Measurements from ENCODE around the gene MCM3AP.
"Not testable (repeated sequence)": the region's sequence is repeated elsewhere in the genome, so short reads cannot be mapped to it uniquely, and the experiment has no call there.

The MCM3AP gene

GRCh38 chr21:46268371-46268770, 17.0 kb downstream of the MCM3AP start:
- no peak for DNase-seq

DNA sequence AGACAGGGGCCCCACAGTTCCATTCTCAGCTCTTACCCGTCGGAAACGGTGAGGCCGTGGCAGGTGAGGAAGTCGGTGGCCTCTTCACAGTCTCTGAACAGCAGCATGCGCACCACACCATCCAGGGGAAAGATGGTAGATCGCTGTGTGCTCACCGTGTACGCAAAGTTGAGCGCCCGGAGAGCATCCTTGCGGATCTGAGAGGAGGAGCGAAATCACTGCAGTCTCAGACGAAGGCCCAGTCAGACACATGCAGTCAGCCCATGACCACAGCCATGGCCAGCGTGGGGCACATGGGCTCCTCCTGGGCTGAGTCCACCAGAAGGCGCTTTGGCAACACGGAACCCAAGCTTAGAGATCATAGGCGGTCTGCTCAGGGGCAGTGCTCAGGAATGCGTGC, 18.5 kb downstream of the MCM3AP start:
- no peak for DNase-seq

DNA sequence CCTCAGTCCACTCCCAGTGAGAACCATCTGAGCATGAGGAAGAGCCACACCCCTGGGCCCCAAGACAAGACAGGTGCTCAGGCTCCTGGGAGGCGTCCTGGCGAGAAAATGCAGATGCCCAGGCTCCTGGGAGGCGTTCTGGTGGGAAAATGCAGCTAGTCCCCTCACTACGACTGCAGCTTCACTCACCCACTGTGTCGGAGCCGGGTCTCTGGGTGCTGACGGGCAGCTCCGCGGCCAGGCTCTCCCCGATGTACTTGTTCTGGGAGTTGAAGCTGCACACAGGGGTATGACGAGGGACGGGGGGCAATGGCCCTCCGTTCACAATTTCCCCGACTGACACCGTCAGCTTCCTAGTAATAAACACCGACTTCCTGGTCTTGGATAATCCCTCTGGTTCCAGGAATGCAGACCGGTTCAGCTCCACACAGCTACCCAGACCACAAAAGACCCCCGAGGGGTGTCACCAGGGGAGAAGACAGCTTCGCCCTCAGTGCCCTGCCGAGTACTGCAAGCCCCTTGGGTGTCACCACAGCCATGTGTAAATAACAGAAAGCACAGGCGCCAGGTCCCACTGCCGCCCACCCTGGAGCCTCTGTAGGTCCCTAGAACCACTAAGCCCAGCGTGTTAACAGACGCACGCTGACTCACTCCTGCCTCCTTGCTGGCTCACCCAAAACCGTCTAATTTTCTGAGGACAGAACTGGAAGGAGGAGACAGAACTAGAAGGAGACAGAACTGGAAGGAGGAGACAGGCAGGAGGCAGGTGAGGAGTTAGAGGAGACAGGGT, 19.5 kb downstream of the MCM3AP start:
- DNase-seq, result no peak

GRCh38 chr21:46264690-46265144, 20.7 kb downstream of the MCM3AP start:
- no peak for DNase-seq

- DNase-seq, result no peak
Observed at GRCh38 chr21:46264046-46264689, 21.2 kb downstream of the MCM3AP start.

DNA sequence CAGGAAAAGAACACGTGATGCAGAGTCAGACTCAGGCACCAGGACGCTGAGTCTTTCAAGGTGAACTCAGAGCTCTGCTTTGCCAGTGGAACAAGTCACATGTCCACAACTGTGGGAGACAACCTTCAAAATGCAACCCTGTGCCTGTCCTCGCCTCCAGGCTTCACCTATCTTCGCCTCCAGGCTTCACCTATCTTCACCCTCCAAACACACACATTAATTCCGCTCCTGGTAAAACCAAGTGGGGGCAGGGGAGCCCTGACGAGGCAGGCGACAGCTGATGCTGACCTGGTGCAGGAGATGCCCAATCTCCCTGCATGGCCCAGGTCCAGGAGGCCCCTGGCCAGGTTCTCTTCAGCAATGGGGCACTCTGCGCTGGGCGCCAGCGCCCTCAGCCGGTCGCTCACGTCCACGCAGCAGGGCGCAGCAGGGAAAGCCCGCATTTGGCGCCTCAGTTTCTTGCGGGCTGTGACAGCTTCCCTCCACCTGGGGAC, 28.9 kb downstream of the MCM3AP start:
- no peak for DNase-seq

GRCh38 chr21:46255758-46256337, 29.6 kb downstream of the MCM3AP start:
- no peak for DNase-seq

DNA sequence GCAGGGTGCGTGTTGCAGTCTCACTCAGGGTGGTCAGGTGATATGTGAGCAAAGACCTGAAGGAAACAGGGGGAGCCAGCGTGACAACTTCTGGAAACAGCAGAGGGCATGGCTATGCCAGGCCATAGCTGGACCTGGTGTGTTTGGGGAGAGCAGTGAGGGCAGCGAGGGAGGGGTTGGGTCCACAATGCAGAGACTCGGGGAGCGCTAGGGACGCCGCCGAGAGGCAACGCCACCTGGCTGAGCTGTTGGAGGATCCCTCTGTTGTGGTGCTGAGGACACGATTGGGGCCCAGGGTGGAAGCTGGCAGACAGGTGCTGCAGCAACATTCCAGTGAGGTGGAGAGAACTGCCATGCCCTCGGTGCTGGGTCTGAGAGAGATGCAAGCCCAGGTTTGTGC, 30.2 kb downstream of the MCM3AP start:
- no peak for DNase-seq

DNA sequence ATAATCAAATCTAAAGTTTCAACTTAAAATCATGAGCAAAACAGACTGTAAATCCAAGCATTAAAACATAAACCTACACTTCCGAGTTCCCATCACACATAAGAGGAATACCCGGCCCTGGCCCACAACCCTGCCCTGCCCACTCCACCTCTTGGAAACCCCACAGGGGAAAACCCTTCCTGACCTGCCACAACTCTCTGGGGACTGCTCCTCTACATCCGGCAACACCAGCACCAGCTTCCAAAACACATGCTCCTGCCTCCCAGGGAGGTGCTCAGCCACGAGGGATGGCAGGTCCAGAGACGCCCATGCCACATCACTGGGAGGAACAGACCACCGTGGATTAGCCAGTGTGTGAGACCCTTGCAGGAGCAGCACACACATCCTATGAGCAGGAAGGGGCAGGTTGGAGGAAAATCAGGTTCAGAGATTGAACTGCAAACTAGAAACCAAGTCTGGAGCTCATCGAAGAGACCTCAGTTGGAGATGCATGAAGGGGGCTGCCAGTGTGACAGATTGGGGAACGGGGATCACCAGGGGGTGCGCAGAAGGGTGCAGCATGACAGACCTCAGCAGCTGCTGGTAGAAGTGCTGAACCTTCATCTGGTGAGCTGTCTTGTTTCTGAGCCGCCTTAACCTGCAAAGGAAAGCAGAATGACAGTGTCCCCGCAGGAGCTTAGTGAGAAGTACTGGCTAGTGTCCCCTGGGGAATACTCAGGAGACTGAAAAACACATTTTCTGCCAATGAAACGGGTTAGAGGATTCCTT, 31.0 kb downstream of the MCM3AP start:
- no peak for DNase-seq

GRCh38 chr21:46253610-46254124, 31.7 kb downstream of the MCM3AP start:
- DNase-seq, result peak; percentile 64

GRCh38 chr21:46252840-46253239, 32.6 kb downstream of the MCM3AP start:
- no peak for DNase-seq

DNA sequence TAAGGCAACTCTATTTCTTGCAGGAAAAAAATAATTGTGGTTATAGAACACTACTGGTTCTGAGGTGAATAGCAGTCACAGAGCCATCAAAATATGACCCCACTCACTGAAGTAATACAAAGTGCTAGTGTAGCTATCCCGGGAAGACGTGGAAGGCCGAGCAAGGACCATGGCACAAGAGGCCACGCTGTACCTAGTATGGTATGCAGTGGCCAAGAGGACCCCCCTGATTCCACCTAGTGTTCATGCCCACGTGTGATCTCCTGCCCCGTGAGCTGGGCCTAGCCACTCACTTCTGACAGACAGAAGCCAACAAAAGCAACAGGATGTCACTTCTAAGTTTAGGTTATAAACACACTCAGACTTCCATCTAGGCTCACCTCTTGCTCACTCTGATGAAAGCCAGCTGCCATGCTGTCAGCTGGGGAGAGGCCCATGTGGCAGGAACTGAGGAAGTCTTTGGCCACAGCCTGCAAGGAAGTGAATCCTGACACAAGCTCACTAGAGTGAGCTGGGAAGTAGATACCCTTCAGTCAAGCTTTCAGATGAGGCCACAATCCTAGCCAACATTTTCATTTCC, 35.2 kb downstream of the MCM3AP start:
- DNase-seq, result no peak

DNA sequence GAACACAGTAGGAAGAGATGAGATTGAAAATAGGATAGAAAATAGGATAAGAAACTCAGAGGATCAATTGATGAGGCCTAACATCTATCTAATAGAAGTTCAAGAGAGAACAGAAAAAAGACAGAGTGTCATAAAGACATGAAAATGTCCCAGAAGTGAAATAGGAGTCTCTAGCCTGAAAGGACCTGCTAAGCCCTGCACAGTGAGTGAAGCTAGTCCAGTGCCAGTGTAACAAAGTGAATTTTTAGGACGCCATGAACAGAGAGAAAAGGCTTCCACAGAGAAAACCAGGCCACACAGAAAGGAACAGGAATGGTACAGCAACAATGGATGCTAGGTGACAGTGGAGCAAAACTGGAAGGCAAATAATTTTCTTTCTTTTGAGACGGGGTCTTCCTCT, 36.6 kb downstream of the MCM3AP start:
- no peak for DNase-seq

DNA sequence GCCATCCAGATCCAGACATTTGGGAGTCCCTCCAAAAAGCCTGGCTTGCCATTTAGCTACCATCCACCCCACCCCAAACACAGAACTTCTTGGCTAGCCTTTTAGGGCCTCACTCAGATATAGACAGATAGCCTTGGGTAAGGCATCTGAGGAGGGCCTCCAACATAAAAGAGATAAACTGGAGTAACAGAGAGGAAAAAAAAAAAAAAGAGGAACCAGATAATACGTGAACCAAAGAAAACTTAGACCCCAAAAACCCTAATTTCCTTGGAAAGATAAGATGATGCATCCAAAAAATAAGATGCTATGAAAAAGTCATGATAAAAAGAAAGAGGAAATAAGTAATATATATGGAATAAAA, 37.0 kb downstream of the MCM3AP start:
- DNase-seq, result no peak

- DNase-seq, result no peak
Observed at GRCh38 chr21:46247699-46248421, 37.6 kb downstream of the MCM3AP start.

- no peak for DNase-seq
Observed at GRCh38 chr21:46246345-46246744, 39.1 kb downstream of the MCM3AP start.

- DNase-seq, result no peak
Observed at GRCh38 chr21:46245213-46245915, 40.0 kb downstream of the MCM3AP start.

DNA sequence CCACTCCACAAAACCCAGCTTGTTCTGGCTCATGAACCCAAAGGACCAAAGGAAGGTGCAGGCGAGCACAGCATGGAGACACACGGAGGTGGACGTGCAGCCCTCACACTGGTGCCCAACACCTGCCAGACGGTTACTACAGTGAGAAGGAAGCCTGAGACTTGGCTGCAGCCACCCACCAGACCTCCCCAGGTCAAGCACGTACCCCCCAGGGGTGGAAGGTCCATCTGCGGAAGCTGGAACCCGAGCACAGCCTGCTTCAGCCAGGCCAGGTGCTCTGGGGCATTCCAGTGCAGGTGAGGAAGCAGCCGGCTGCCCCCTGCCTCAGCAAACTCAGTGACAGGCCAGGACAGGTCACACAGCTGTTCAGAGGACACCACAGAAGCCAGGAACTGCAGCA, 40.8 kb downstream of the MCM3AP start:
- no peak for DNase-seq

GRCh38 chr21:46243960-46244361, 41.5 kb downstream of the MCM3AP start:
- DNase-seq, result no peak

GRCh38 chr21:46243325-46243724, 42.1 kb downstream of the MCM3AP start:
- DNase-seq, result no peak

DNA sequence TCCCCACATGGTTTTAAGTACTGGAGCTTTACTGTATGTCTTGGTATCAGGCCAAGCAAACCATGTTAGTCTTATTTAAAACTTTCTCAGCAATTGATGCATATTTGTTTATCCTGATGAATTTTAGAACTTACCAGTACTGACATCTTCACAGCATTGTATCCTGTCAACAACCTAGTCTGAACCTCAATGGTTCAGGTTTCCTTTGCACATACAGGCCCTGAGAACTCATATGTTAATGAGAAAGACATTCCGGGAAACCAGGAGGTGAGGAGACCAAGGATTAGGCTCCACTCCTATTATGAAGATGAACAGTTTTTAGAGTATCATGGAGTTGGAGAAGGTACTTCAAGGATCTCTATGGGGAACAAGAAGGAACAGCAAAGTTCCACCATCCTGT, 43.8 kb downstream of the MCM3AP start:
- not testable (repeated sequence) for DNase-seq

Data from CD4-positive, alpha-beta T cell treated with Interferon gamma for 1 hour (primary cell).